Measurements from ENCODE around the gene L3MBTL1.

DNA sequence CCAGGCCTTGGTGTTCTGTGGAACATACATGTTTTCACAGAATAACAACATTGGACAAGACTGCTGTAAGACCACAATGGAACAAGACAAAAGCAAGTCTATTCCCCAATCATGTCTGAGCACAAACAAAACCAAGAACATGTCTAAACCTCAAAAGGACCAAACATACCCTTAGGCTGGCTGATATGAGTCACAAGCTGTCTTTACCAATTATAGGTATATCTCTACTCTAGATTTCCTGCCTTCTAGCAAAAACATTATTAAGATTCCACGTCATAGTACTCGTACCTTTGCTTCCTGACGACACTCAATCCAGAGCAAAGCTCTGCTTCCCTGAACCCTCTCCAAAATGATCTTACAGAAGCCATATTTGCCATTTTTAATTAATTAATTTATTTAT is 15.4 kb upstream of the L3MBTL1 start:
- TF ChIP-seq POLR2A (IDR thresholded peaks at IDR 0.05; ENCODE audit: low read length), result no peak
- no peak for TF ChIP-seq GATA1 (IDR thresholded peaks at IDR 0.05; ENCODE audit: low read depth, low read length)

Measured in erythroblast (primary cell).